Neutrophil (primary cell): ENCODE results near the gene SMYD3.

ENCODE experiments used
- H3K27ac ChIP-seq: fragments of 200-600 bp; sonication (generic); 2 replicates; pipeline ENCODE4 v1.5.1; 2016; ENCODE audit warnings: mild to moderate bottlenecking, moderate library complexity
- H3K27me3 ChIP-seq: fragments of 200-600 bp; sonication (generic); 2 replicates; pipeline ENCODE4 v1.6.0; 2016; ENCODE audit warnings: mild to moderate bottlenecking
- H3K36me3 ChIP-seq: fragments of 200-600 bp; sonication (generic); 2 replicates; pipeline ENCODE4 v1.5.1; 2017
- H3K4me1 ChIP-seq, 2 experiments: fragments of 200-600 bp in 1 of 2; sonication (generic) in 1 of 2; 1 replicate in 1 of 2; 2 replicates in 1 of 2; pipeline versions ENCODE4 v1.5.1 to v1.6.1; 2013 to 2016; ENCODE audit warnings: low read depth in 1 of 2, low read length in 1 of 2, mild to moderate bottlenecking in 1 of 2, moderate library complexity in 1 of 2; ENCODE audit not compliant: control insufficient read depth in 1 of 2, insufficient read depth in 1 of 2
- H3K4me3 ChIP-seq, 2 experiments: fragments of 200-600 bp in 1 of 2; sonication (generic) in 1 of 2; 1 replicate in 1 of 2; 2 replicates in 1 of 2; pipeline ENCODE4 v1.5.1; 2013 to 2016; ENCODE audit warnings: low read depth in 1 of 2, low read length in 1 of 2, mild to moderate bottlenecking in 1 of 2, moderate library complexity in 1 of 2
- H3K9me3 ChIP-seq: fragments of 200-600 bp; sonication (generic); 2 replicates; pipeline ENCODE4 v1.5.1; 2016
- TF ChIP-seq, protein P1 (sequence below): fragments of 200-600 bp; sonication (generic); IDR thresholded peaks from 2 replicates; pipeline ENCODE4 v1.5.1; 2016; ENCODE audit warnings: antibody characterized with exemption

SMYD3 gene

GRCh38 chr1:246377625-246378153 lies 129.4 kb downstream of the SMYD3 start:
- no peaks in the 10 kb centered on the region for H3K36me3 ChIP-seq

DNA sequence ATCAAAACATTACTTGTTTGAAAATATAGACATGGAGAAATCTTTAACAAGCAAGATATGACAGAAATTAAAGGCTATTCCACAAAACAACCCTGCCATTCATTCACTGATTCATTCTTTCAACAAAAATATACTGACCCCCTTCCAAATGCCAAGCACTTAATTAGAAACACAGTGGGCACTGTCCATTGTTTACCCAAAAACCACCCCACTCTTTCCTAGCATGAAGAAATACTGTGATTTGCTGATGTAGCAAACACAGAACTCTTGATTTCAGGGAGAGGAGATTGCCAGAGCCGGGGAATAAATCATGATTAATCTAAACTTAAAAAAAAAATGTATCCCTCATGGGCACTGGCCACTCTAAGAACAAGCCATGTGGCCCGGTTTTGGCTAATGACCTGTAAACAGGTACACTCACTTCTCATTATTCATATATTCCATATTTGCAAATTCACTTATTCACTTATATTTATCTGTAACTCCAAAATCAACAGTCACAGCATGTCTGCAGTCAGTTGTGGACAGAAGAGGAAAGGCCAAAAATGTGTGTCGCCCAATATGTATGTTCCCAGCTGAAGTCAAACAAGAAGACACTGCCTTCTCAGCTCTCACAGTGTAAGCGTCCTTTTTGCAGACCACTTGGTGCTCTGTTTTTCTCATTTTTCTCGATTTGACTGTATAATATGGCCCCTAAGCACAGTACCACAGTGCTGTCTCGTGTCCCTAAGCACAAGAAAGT lies 133.1 kb downstream of the SMYD3 start:
- no peak overlapping the region for H3K4me3 ChIP-seq
- H3K36me3 ChIP-seq: no peaks in the 10 kb centered on the region
- TF ChIP-seq, protein P1, sequence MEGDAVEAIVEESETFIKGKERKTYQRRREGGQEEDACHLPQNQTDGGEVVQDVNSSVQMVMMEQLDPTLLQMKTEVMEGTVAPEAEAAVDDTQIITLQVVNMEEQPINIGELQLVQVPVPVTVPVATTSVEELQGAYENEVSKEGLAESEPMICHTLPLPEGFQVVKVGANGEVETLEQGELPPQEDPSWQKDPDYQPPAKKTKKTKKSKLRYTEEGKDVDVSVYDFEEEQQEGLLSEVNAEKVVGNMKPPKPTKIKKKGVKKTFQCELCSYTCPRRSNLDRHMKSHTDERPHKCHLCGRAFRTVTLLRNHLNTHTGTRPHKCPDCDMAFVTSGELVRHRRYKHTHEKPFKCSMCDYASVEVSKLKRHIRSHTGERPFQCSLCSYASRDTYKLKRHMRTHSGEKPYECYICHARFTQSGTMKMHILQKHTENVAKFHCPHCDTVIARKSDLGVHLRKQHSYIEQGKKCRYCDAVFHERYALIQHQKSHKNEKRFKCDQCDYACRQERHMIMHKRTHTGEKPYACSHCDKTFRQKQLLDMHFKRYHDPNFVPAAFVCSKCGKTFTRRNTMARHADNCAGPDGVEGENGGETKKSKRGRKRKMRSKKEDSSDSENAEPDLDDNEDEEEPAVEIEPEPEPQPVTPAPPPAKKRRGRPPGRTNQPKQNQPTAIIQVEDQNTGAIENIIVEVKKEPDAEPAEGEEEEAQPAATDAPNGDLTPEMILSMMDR: no peak
- no peak overlapping the region for H3K27ac ChIP-seq
- no peaks in the 10 kb centered on the region for H3K9me3 ChIP-seq
- no peaks in the 10 kb centered on the region for H3K4me1 ChIP-seq
- H3K27me3 ChIP-seq: no peaks in the 10 kb centered on the region

More at GRCh38 chr1:246377625-246378153, 129.4 kb downstream of the SMYD3 start:
- no peaks in the 10 kb centered on the region for H3K9me3 ChIP-seq
- no peaks in the 10 kb centered on the region for H3K27me3 ChIP-seq
- no peak overlapping the region for H3K27ac ChIP-seq
- H3K4me1 ChIP-seq: no peaks in the 10 kb centered on the region
- H3K4me3 ChIP-seq: no peak overlapping the region
- TF ChIP-seq, protein P1: no peak

GRCh38 chr1:246372559-246372958 lies 134.5 kb downstream of the SMYD3 start:
- H3K27me3 ChIP-seq: no peaks in the 10 kb centered on the region
- TF ChIP-seq, protein P1: no peak
- no peak overlapping the region for H3K4me3 ChIP-seq
- H3K9me3 ChIP-seq: no peaks in the 10 kb centered on the region
- no peaks in the 10 kb centered on the region for H3K36me3 ChIP-seq
- H3K27ac ChIP-seq: no peak overlapping the region
- H3K4me1 ChIP-seq: no peaks in the 10 kb centered on the region

- Histone ChIP-seq H3K4me1 (no peaks in the 10 kb centered on the region), H3K27me3 (no peaks in the 10 kb centered on the region), H3K9me3 (no peaks in the 10 kb centered on the region), H3K36me3 (no peaks in the 10 kb centered on the region), H3K4me3 (no peak overlapping the region), H3K27ac (no peak overlapping the region)
- TF ChIP-seq, protein P1: no peak
Measured at GRCh38 chr1:246367041-246367440, 140.0 kb downstream of the SMYD3 start.

GRCh38 chr1:246365708-246366107 lies 141.4 kb downstream of the SMYD3 start:
- no peaks in the 10 kb centered on the region for H3K9me3 ChIP-seq
- H3K4me3 ChIP-seq: no peak overlapping the region
- TF ChIP-seq, protein P1: no peak
- H3K4me1 ChIP-seq: no peaks in the 10 kb centered on the region
- H3K36me3 ChIP-seq: no peaks in the 10 kb centered on the region
- H3K27me3 ChIP-seq: no peaks in the 10 kb centered on the region
- H3K27ac ChIP-seq: no peak overlapping the region
